Cortex of kidney (tissue), 1 donor: ENCODE measurements around the gene S100A3.
"Not testable (repeated sequence)": the region's sequence is repeated elsewhere in the genome, so short reads cannot be mapped to it uniquely, and the experiment has no call there.

Source experiments
- DNase-seq: peaks from one replicate; lab custom pipeline; 2025; lab: John Stamatoyannopoulos, UW

Gene S100A3

DNA sequence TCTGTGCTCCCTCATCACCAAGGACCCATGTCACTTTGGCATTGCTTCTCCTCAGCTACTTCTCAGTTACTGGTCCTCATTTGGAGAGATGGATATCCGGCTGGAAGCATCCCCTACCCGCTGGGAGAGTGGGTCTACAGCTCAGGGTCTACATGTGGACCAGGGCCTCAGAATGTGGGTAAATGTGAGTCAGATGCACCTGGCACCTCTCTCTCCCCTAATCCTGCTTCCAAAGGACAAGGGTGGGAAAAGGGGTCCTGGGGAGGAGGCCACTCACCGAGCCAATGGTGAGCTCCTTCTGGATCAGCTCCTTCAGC lies 14.2 kb downstream of the S100A3 start:
- no peak for DNase-seq

DNA sequence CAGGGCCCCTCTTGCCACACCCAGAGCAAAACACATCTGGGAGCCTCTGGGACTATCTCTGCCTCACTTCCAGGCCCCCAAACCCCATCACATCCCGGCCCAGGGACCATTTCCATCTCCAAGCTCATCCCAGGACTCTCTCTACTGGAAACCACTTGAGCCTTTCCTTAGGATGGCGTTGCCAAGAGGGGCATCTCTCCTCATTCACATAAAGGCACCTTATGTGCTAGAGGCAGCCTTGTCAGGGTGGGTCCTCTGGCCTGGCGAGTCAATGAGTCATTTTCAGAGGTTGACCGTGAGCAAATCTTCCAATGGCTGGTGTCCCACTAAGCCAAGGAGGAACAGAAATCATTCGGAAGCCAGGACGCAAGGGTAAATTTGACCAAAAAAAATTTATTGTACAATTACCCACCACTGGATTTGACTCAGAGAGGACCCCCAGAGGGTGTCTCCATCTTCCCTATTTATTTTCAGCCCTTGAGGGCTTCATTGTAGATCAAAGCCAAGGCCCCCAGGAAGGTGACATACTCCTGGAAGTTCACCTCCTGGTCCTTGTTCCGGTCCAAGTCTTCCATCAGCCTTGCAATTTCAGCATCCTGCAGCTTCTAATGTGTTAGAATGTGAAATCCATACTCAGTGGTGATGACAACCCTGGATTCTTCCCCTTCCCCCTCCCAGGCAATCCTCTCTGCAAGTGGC lies 14.7 kb downstream of the S100A3 start:
- DNase-seq = no peak

DNA sequence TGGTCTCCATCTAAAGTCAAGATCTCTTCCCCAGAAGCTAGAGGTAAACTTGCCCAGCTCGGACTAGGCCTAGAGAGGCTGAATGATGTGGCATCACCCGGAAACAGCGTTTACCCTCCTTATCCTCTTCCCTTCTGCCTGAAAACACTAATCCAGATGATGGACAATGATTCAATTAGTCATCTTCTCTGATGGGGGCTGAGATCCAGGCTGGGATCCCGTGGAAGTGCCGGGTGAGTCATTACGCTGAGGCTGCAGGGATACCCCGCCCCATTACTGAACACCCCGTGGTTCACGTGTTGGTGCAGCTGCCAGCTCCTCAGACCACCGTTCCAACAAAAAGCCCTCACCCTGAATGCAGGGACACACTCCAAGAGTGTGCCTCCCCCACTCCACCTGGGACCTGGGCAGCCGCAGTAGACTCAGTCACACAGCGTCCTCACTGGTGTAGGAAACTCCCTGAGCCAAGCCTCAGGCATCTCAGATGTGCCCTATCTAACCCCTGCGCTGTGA lies 15.3 kb downstream of the S100A3 start:
- no peak for DNase-seq

DNA sequence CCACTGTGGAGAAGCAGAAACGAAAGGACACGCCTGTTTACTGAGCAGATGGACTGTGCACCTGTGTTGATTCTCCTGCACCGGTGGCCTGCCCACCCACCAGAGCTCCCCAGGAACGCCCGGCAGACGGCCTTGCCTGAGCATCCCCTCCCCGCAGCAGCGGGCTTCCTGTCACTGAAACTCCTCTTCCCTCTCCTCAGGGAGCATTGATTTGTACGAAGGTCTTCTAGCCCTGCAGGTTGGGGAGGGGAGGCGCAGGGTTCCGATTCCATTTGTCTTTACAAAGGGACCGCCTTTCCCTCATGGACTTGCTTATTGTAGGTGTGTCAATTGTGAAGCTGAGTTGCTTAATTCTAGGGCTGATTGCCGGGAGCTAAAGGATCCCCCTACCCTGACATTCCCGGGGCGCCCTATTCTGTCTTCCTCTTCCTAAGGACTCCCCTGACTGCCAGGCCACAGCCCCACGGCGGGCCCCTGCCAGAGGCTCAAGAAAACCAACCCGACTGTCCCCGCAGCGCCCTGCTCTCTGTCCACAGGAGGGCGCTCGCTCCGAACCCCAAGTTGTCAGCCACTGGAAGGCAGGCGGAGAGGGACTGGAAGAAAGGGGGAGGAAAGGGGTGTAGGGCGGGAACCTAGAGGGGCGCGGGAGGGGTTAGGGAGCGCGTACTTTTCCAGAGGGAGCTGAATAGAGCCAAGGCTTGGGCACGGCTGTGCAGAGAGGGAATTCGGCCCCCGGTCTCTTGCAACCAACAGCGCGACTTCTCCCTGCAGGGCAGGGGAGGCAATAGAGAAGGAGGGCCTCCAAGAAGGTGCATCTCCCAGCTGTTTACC lies 16.1 kb downstream of the S100A3 start:
- no peak for DNase-seq

DNA sequence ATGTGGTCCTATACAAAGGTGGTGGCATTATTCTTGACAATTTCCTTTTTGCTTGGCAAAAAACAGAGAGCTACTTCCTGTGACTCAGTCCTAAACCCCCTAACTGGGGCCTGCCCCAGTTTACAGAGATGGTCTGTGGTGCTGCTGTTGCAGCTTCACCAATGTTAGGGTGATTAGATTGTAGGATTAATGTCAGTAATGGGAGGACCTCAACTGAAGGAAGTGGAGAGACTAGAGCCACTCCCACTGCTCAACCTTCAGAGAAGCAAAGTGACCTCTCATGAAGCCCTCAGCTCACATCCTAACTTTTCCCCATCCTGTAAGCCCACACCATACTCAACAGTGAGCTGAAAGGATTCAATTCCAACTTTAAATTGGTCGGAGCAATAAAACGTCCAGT lies 16.9 kb downstream of the S100A3 start:
- no peak for DNase-seq

DNA sequence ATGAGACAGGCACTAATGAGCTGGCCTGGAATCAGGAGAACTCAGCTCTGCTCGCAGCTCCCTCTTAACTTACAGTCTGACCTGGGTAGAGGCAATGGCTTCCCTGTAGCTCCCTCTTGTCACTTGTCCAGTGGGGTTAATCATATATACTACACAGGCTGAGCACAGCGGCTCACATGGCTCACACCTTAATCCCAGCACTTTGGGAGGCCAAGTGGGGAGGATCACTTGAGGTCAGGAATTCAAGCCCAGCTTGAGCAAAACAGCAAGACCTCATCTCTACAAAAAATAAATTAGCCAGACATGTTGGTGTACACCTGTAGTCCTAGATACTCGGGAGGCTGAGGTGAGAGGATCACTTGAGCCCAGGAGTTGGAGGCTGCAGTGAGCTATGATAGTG lies 17.4 kb downstream of the S100A3 start:
- no peak for DNase-seq

DNA sequence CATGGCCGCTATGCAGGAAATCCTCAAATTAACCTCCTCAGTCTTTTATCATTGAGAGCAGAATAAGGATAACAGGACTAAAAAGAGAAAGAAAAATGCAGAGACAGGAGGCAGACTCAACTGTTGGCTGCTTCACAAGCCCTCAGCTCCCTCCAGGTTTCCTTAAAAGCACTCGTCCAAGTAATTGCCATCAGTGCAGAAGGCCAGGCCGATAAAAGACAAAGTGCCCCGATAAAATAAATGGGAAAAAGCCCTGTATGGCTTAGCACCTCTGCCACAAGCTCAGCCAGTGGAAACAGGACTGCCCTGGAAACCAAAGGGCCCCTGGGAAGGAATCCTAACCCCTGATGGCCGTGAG lies 21.4 kb downstream of the S100A3 start:
- no peak for DNase-seq

DNA sequence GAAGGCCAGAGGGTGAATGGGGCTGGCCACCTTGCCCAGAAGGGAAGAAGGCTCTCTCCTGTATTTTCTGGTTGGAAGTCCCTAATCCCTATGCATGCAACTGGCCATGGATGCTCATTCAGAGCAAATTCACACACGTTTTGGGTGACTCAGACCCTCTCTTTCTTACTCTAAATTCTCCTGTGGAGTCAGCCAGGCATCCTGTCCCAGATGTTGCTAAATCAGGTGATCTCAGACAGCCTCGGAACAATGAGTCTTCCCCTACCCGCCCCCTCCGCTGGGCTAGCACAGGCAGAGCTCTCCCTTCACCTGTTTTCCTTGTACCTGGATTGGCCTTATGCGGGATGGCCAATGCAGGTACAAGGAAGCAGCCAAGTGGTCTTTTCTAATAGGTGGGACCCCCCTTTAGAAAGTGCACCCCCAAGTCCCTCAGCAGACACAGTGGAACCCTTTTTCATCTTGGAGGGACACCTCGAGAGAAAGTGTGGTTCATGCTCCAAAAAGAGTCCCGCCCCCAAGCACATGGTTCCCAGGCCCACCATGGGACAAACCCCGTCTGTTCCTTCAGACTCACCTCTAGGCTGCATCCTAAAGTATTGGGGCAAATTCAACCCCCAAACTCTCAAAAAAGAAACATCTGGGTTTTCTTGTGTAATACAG lies 21.9 kb downstream of the S100A3 start:
- no peak for DNase-seq

DNA sequence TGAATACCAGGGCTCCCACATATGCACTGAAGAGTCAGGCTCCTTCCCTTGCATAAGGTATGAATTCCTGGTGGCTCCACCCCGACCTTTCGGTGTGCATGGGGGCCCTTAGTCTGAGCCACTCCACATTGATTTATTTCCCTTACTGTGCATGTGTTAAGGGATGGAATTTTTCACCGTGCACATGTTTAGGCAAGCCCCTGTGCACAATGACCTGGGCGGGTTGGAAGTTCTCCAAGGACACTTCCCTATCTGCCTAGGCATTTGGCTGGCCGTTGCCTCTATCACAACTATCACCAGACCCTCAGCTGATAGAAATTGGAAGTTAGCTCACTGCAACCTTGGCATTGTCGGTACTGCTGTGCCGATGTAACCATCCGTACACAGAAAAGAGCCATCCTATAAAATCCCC lies 22.9 kb downstream of the S100A3 start:
- DNase-seq = no peak

DNA sequence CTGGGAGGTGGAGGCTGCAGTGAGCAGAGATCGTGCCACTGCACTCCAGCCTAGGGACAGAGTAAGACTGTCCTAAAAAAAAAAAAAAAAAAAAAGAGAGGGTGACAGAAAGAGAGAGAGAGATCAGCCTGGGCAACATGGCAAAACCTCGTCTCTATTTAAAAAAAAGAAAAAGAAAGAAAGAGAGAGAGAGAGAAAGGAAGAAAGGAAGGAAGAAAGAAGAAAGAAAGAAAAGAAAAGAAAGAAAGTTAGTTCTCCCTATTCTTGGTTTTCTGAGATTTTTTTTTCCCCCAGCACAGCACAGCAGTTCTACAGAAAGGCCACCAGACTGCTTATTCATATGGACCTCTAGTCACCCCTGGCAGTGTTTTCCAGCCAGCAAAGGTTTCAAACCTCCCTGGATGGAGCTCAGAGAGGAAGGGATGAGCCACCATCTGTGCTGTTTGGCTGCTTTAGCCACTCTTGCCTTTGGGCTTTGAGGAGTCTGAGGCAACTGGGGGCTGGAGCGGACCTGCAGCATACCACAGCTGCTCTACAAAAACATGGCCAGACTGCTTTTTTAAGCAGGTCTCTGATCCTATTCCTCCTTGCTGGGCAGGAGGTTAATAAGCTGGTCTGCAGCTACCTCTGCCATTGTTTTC lies 23.9 kb downstream of the S100A3 start:
- DNase-seq = no peak

DNA sequence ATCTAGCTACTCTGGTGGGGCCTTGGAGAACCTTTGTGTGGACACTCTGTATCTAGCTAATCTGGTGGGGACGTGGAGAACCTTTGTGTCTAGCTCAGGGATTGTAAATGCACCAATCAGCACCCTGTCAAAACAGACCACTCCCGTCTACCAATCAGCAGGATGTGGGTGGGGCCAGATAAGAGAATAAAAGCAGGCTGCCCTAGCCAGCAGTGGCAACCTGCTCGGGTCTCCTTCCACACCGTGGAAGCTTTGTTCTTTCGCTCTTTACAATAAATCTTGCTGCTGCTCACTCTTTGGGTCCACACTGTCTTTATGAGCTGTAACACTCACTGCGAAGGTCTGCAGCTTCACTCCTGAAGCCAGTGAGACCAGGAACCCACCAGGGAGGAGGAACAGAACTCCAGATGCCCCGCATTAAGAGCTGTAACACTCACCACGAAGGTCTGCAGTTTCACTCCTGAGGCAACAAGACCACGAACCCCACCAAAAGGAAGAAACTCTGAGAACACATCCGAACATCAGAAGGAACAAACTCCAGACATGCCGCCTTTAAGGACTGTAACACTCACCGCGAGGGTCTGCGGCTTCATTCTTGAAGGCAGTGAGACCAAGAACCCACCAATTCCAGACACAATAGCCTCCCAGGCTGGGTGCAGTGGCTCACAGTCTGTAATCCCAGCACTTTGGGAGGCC lies 26.6 kb downstream of the S100A3 start:
- DNase-seq = not testable (repeated sequence)

DNA sequence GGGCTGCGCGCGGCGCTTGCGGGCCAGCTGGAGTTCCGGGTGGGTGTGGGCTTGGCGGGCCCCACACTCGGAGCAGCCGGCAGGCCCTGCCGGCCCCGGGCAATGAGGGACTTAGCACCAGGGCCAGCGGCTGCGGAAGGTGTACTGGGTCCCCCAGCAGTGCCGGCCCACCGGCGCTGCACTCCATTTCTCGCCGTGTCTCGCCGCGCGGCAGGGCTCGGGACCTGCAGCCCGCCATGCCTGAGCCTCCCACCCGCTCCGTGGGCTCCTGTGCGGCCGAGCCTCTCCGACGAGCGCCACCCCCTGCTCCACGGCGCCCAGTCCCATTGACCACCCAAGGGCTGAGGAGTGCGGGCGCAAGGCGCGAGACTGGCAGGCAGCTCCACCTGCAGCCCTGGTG lies 27.2 kb downstream of the S100A3 start:
- DNase-seq = not testable (repeated sequence)

DNA sequence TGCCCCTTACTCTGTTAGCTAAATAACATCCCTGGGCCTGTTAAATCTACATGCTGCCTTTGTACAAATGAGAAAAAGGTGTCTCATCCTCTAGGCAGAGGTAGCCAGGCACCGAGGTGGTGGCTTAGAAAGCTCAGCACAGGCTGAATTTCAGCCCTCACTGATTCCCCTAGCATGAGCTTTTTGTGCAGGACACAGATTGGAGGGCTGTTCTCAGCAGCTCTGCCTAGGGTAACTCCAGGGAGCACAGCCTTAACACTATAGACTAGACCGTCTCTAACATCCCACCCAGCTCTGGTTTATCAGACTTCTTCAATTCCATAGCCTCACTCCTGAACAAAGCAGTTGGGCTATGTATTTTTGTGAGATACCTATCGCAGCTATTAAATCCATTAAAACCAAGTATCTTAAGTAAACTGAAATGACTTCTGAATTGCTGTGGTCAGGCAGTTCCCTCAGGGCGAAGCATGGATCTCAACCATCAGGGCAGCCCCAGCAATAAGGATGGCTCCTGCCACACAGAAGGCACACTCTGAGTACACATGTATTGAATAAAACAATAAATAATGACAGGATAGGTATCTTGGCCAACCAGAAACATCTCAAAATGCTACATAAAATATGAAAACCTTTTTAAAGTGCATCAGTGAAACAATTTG lies 28.1 kb downstream of the S100A3 start:
- DNase-seq = no peak

DNA sequence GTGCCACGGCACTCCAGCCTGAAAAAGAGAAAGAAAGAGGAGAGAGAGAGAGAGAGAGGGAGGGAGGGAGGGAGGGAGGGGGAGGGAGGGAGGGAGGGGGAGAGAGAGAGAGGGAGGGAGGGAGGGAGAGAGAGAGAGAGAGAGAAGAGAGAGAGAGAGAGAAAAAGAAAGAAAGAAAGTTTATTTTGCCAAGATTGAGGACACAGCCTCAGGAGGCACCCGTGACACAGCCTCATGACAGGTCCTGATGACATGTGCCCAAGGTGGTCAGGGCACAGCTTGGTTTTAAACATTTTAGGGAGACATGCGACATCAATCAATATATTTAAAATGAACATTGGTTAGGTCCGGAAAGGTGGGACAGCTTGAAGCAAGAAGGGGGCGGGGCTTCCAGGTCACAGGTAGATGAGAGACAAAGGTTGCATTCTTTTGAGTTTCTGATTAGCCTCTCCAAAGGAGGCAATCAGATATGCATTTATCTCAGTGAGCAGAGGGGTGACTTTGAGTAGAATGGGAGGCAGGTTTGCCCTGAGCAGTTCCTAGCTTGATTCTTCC lies 28.8 kb downstream of the S100A3 start:
- not testable (repeated sequence) for DNase-seq

DNA sequence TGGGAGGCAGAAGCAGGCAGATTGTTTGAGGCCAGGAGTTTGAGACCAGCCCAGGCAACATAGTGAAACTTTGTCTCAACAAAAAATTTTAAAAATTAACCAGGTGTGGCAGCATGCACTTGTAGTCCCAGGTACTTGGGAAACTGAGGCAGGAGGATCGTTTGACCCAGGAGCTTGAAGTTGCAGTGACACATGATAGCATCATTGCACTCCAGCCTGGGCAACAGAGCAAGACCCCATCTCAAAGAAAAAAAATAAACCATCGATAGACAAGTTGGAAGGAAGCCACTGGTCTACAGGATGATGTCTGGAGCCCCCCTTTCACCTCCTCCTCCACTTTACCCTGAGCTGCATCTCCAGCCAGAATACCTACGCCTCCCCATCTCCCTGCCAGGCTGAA lies 29.8 kb downstream of the S100A3 start:
- DNase-seq = no peak

DNA sequence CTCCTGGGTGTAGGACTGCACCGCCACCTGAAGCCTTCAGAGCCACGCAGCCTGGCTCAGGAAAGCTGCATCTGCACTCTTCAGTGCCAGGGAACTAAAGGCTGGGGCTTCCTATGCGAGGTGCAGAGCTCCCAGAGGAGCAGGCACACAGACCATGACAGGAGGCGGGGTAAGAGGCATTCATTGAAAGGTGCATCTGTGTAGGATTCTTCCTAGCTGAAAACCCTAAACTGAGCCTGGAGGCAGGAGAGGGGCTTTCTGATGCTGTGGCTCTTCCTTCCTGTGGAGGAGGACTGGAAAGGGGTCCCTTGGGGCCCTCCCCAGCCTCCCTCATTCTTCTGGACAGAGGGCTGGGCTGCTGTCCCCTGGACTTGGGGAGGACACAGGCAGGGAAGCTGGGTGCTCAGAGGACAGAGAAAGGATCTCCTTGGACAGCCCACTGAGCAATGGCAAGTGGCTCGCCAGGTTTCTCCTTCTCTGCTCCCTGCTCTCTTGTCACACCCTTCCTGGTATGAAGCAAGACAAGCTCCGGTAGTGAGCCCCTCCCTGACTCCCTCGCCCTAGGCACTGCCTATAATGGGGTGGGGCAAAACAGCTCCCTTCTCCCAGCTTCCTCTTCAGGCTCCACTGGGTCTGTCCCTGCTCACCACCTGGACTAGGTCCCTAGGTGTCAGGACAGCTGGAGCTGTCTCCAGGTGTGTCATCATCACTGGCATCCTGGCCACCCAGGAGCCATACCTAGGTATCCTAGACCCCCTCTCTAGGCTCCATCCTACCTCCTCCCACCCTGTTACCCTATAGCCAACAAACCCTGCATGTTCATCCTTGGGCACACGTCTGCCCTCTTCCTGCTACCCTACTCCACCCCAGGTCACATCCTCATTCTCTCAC lies 33.3 kb downstream of the S100A3 start:
- no peak for DNase-seq

DNA sequence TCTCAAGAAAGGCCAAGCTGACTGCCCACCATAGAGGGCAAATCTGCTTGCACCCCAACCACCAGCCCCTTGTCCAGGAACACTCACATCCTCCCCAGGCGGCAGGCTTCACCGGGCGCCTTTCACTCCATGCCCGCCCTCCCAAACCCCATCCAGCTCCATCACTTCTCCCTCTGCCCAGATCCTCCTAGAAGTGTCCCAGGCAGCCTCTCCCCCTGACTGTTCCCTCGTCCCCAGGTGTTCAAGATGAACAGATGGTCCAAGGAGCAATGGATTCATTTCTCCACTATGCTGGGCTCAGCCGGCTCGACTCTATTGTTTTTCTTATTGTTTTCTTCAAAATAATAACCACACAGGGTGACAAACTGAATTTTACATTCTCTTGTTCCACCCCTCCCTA lies 35.4 kb downstream of the S100A3 start:
- DNase-seq = no peak

DNA sequence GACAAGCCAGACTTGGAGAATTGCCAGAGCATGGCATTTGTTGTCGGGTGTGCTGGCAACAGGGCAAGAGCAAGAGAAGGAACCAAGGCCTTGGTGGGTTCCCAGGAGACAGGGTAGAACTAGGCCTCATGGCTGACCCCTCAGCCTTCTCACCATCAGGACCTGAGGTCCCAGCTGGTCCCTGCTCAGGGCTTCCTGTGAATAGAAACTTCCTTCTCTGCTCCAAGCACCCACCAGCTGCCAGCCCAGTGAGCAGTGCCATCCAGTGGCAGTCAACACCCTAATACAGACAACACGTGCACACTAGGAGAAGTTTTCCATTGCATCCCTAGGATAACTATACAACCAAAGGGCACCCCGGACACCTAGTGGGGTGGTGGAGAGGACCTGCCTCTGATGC lies 36.0 kb downstream of the S100A3 start:
- no peak for DNase-seq

DNA sequence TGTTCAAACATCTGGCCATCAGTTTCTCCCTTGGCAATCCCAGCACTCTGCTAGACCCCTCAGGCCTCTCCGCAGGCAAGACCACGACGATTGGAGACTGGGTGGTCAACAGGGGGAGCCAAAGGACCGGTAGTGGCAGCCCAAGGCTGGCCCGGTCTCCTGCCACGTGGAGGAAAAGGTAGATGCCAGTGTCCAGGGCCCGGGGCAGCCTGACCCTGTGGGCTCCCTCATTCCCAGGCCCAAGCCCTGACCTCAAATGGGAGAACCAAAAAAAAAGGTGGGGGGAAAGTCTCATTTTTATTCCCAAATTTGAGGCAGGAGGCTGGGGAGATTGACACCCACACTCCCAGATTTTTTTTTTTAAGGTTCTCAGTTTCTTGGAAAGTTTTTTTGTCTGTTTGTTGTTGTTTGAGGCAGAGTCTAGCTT lies 38.1 kb downstream of the S100A3 start:
- DNase-seq = no peak

DNA sequence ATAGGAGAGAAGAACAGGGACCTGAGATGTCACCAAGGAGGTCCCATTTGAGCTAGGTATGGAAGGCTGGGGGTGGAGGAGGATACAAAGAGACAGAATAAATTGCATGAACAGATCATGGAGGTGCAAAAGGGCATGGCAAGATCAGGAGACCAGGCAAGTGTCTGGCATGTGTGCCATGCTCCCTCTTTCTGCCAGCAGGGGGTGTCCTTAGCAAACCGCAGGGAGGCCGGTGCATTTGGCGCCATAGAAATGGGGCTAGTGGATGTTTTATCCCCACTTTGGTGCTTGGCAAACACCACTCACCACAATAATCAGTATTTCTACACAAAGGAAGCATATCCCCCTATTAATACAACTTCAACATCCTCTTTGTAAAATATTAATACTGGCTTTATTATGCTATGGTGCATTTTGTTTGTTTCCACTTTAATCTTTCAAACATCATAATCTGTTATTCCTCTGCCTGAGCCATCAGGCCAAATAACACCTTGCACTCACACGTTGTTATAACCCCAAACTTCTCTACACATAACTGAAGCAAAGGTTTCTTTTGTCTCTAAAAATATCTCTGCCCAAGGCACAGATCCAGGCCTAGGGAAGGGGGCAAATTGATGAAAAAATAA lies 39.2 kb downstream of the S100A3 start:
- no peak for DNase-seq
